Esophagus muscularis mucosa (tissue), 4 donors: ENCODE data around the gene ELAC2.

Experiments
- EP300 ChIP-seq: sonication (generic); formaldehyde crosslinking; IDR thresholded peaks from one replicate; pipeline ENCODE4 v1.6.1; 2017; ENCODE audit warnings: antibody characterized with exemption
- POLR2A ChIP-seq: fragments of 450-650 bp; IDR thresholded peaks from one replicate; pipeline ENCODE4 v1.6.1; 2017; ENCODE audit warnings: antibody characterized with exemption, moderate library complexity, mild to moderate bottlenecking, low read depth
- POLR2AphosphoS5 ChIP-seq, 2 donors: sonication (generic); formaldehyde crosslinking; IDR thresholded peaks; one replicate each; pipeline ENCODE4 v1.6.1; 2017; ENCODE audit warnings: antibody characterized with exemption in 2 of 2
- TF ChIP-seq, protein P1 (sequence below), 3 experiments: fragments of 200-600 bp in 2 of 3; fragments of 450-650 bp in 1 of 3; sonication (generic) in 2 of 3; IDR thresholded peaks; one replicate each; pipeline ENCODE4 v1.5.1; 2017 to 2019; ENCODE audit warnings: antibody characterized with exemption in 3 of 3, mild to moderate bottlenecking in 2 of 3, moderate library complexity in 1 of 3

GRCh38 chr17:13051915-13052314 lies 34.1 kb upstream of the ELAC2 start:
- TF ChIP-seq POLR2AphosphoS5 (IDR thresholded peaks at IDR 0.05) (no peak), EP300 (no peak), POLR2A (no peak)
- TF ChIP-seq, protein P1, sequence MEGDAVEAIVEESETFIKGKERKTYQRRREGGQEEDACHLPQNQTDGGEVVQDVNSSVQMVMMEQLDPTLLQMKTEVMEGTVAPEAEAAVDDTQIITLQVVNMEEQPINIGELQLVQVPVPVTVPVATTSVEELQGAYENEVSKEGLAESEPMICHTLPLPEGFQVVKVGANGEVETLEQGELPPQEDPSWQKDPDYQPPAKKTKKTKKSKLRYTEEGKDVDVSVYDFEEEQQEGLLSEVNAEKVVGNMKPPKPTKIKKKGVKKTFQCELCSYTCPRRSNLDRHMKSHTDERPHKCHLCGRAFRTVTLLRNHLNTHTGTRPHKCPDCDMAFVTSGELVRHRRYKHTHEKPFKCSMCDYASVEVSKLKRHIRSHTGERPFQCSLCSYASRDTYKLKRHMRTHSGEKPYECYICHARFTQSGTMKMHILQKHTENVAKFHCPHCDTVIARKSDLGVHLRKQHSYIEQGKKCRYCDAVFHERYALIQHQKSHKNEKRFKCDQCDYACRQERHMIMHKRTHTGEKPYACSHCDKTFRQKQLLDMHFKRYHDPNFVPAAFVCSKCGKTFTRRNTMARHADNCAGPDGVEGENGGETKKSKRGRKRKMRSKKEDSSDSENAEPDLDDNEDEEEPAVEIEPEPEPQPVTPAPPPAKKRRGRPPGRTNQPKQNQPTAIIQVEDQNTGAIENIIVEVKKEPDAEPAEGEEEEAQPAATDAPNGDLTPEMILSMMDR (IDR thresholded peaks at IDR 0.05), result no peak
